ENCODE measurements around the gene SPTBN5.

Gene SPTBN5

GRCh38 chr15:41820791-41821423 lies 72.9 kb downstream of the SPTBN5 start:
- no peak for DNase-seq

GRCh38 chr15:41819455-41820050 lies 74.3 kb downstream of the SPTBN5 start:
- DNase-seq, result no peak

- no peak for DNase-seq
Observed at GRCh38 chr15:41817781-41818180, 76.1 kb downstream of the SPTBN5 start.

GRCh38 chr15:41817327-41817726 lies 76.5 kb downstream of the SPTBN5 start:
- no peak for DNase-seq

- no peak for DNase-seq
Observed at GRCh38 chr15:41816788-41817187, 77.1 kb downstream of the SPTBN5 start.

GRCh38 chr15:41814534-41814933 lies 79.3 kb downstream of the SPTBN5 start:
- DNase-seq, result no peak

GRCh38 chr15:41813426-41813825 lies 80.4 kb downstream of the SPTBN5 start:
- no peak for DNase-seq

GRCh38 chr15:41812820-41813375 lies 81.0 kb downstream of the SPTBN5 start:
- no peak for DNase-seq

- DNase-seq, result peak; percentile 33 to 76
Observed at GRCh38 chr15:41811432-41812195, 82.2 kb downstream of the SPTBN5 start.

- DNase-seq, result no peak
Observed at GRCh38 chr15:41810651-41811431, 83.0 kb downstream of the SPTBN5 start.

GRCh38 chr15:41809526-41810220 lies 84.2 kb downstream of the SPTBN5 start:
- DNase-seq, result no peak

- DNase-seq, result no peak
Observed at GRCh38 chr15:41809121-41809520, 84.7 kb downstream of the SPTBN5 start.

- no peak for DNase-seq
Observed at GRCh38 chr15:41806291-41807181, 87.3 kb downstream of the SPTBN5 start.

- DNase-seq, result no peak
Observed at GRCh38 chr15:41805711-41806110, 88.1 kb downstream of the SPTBN5 start.

GRCh38 chr15:41804916-41805666 lies 88.8 kb downstream of the SPTBN5 start:
- no peak for DNase-seq

- no peak for DNase-seq
Observed at GRCh38 chr15:41804361-41804760, 89.5 kb downstream of the SPTBN5 start.

GRCh38 chr15:41801850-41802455 lies 91.9 kb downstream of the SPTBN5 start:
- no peak for DNase-seq

GRCh38 chr15:41801185-41801584 lies 92.7 kb downstream of the SPTBN5 start:
- DNase-seq, result no peak

GRCh38 chr15:41799488-41799805 lies 94.4 kb downstream of the SPTBN5 start:
- DNase-seq, result no peak

Measured in bone marrow (tissue), 2 donors.